ENCODE measurements around the gene ATP2B2.

GRCh38 chr3:10382892-10383849 lies 122.2 kb downstream of the ATP2B2 start:
- TF ChIP-seq, protein P1, sequence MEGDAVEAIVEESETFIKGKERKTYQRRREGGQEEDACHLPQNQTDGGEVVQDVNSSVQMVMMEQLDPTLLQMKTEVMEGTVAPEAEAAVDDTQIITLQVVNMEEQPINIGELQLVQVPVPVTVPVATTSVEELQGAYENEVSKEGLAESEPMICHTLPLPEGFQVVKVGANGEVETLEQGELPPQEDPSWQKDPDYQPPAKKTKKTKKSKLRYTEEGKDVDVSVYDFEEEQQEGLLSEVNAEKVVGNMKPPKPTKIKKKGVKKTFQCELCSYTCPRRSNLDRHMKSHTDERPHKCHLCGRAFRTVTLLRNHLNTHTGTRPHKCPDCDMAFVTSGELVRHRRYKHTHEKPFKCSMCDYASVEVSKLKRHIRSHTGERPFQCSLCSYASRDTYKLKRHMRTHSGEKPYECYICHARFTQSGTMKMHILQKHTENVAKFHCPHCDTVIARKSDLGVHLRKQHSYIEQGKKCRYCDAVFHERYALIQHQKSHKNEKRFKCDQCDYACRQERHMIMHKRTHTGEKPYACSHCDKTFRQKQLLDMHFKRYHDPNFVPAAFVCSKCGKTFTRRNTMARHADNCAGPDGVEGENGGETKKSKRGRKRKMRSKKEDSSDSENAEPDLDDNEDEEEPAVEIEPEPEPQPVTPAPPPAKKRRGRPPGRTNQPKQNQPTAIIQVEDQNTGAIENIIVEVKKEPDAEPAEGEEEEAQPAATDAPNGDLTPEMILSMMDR (IDR thresholded peaks at IDR 0.05), result no peak
- TF ChIP-seq POLR2AphosphoS5 (IDR thresholded peaks at IDR 0.05), result no peak

Data from transverse colon (tissue), 4 donors.